ENCODE results near the gene SERPINA12. TPM values are rescaled to one million over a fixed set of nuclear protein-coding genes. Genes with fewer than 3 reads are reported as not detected.

SERPINA12 gene
- total RNA-seq, 1 experiment from 2014 or later, result not detected

DNA sequence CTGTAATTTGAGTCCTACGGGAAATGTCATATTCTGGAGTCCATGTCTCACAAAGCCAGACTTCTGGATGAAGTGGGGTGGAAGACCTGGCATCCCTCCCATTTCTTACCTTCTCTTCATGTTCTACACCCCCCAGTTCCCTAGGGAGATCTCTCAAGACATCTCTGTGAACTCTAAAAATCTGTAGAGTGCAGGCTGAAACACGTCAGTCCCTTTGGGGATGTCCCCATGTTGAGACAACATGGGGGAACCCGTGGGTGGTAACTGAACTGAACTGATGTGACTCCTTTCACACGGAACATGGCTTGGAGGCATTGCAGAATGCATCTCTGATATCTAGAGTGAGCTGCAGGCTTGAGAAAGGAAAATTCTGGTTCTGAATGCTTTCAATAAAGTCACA, 15.2 kb downstream of the SERPINA12 start (continued):
- TF ChIP-seq, protein P1, sequence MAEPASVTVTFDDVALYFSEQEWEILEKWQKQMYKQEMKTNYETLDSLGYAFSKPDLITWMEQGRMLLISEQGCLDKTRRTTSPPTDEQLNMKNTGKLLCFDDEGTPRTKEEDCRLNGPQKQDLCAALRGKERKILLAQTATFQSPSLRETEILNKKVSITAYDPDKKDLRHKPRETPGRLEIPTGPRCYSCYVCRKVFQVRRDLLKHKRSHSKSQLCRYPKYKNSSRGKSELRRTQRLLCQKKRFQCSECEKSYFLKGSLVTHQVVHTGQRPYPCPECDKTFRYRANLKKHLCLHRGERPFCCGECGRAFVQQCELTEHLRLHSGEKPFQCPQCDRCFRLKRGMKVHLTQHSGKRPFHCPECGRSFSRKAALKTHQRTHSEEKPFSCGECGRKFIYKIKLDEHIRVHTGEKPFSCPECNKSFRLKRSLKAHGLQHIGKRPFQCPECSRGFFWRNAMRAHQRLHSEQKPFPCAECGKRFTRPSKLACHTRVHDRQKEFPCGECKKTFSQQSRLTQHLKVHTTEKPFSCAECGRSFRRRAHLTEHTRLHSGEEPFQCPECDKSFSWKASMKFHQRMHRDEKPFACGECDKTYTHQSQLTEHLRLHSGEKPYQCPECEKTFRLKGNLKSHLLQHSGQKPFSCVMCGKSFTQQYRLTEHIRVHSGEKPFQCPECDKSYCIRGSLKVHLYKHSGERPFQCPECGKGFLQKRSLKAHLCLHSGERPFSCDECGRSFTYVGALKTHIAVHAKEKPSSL (CRISPR knock-in tag; conservative IDR thresholded peaks at IDR 0.05), result no peak
- no peak for TF ChIP-seq GRHL2 (CRISPR knock-in tag; IDR thresholded peaks at IDR 0.05; ENCODE audit: insufficient replicate concordance, severe bottlenecking)
- TF ChIP-seq, protein P2, sequence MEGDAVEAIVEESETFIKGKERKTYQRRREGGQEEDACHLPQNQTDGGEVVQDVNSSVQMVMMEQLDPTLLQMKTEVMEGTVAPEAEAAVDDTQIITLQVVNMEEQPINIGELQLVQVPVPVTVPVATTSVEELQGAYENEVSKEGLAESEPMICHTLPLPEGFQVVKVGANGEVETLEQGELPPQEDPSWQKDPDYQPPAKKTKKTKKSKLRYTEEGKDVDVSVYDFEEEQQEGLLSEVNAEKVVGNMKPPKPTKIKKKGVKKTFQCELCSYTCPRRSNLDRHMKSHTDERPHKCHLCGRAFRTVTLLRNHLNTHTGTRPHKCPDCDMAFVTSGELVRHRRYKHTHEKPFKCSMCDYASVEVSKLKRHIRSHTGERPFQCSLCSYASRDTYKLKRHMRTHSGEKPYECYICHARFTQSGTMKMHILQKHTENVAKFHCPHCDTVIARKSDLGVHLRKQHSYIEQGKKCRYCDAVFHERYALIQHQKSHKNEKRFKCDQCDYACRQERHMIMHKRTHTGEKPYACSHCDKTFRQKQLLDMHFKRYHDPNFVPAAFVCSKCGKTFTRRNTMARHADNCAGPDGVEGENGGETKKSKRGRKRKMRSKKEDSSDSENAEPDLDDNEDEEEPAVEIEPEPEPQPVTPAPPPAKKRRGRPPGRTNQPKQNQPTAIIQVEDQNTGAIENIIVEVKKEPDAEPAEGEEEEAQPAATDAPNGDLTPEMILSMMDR (IDR thresholded peaks at IDR 0.05), result no peak
- no peak for TF ChIP-seq OVOL2 (CRISPR knock-in tag; IDR thresholded peaks at IDR 0.05; ENCODE audit: borderline replicate concordance)
- TF ChIP-seq, protein P3, sequence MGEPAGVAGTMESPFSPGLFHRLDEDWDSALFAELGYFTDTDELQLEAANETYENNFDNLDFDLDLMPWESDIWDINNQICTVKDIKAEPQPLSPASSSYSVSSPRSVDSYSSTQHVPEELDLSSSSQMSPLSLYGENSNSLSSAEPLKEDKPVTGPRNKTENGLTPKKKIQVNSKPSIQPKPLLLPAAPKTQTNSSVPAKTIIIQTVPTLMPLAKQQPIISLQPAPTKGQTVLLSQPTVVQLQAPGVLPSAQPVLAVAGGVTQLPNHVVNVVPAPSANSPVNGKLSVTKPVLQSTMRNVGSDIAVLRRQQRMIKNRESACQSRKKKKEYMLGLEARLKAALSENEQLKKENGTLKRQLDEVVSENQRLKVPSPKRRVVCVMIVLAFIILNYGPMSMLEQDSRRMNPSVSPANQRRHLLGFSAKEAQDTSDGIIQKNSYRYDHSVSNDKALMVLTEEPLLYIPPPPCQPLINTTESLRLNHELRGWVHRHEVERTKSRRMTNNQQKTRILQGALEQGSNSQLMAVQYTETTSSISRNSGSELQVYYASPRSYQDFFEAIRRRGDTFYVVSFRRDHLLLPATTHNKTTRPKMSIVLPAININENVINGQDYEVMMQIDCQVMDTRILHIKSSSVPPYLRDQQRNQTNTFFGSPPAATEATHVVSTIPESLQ (CRISPR knock-in tag; IDR thresholded peaks at IDR 0.05), result no peak
- TF ChIP-seq KAT7 (CRISPR knock-in tag; IDR thresholded peaks at IDR 0.05; ENCODE audit: borderline replicate concordance), result no peak
- TF ChIP-seq TEAD1 (CRISPR knock-in tag; IDR thresholded peaks at IDR 0.05), result no peak

DNA sequence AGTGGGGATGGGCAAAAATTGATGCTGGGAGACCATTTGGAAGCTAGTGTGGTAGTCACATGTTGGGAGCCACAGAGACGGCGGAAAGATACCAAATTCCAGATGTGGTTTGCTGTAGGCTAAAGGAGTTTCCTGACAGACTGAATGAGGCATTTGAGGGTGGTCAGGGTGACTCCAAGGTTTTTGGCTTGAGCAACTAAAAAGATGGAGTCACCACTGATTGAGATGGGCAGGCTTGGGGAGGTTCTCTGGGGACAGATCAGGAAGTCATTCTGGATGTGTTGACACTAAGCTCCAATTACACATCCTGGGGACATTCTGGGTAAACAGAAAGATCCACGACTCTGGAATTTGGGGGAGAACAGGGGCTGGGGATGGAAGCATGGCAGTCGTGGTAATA, 17.8 kb downstream of the SERPINA12 start:
- ChIA-PET CTCF (interaction anchor here (0.9 to 1.2 kb wide), 2 partner anchors 58 to 68 kb away, joined by 3 to 8 read pairs; no protein-coding TSS in a partner anchor), POLR2A (no interaction called here)
- no peak for ATAC-seq
- DNase-seq (ENCODE audit: low spot score), result no peak
- Mint-ChIP-seq H3K4me3 (no peak overlapping the region), H3K27ac (no peak overlapping the region), H3K9me3 (no peaks in the 10 kb centered on the region), H3K27me3 (ENCODE audit: low read depth) (no peaks in the 10 kb centered on the region; the same call in 1 of the 2 replicates), H3K4me1 (peaks cover 10% of the 10 kb centered on the region), H3K36me3 (no peaks in the 10 kb centered on the region)
- no peak for TF ChIP-seq ATF1 (CRISPR knock-in tag; IDR thresholded peaks at IDR 0.05)
- TF ChIP-seq, protein P4, sequence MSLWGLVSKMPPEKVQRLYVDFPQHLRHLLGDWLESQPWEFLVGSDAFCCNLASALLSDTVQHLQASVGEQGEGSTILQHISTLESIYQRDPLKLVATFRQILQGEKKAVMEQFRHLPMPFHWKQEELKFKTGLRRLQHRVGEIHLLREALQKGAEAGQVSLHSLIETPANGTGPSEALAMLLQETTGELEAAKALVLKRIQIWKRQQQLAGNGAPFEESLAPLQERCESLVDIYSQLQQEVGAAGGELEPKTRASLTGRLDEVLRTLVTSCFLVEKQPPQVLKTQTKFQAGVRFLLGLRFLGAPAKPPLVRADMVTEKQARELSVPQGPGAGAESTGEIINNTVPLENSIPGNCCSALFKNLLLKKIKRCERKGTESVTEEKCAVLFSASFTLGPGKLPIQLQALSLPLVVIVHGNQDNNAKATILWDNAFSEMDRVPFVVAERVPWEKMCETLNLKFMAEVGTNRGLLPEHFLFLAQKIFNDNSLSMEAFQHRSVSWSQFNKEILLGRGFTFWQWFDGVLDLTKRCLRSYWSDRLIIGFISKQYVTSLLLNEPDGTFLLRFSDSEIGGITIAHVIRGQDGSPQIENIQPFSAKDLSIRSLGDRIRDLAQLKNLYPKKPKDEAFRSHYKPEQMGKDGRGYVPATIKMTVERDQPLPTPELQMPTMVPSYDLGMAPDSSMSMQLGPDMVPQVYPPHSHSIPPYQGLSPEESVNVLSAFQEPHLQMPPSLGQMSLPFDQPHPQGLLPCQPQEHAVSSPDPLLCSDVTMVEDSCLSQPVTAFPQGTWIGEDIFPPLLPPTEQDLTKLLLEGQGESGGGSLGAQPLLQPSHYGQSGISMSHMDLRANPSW (CRISPR knock-in tag; conservative IDR thresholded peaks at IDR 0.05; ENCODE audit: low read depth), result no peak
- no peak for TF ChIP-seq ELF4 (CRISPR knock-in tag; IDR thresholded peaks at IDR 0.05; ENCODE audit: low read depth)
- no peak for TF ChIP-seq EMX1 (CRISPR knock-in tag; IDR thresholded peaks at IDR 0.05)
- TF ChIP-seq, protein P2 (IDR thresholded peaks at IDR 0.05), result no peak

DNA sequence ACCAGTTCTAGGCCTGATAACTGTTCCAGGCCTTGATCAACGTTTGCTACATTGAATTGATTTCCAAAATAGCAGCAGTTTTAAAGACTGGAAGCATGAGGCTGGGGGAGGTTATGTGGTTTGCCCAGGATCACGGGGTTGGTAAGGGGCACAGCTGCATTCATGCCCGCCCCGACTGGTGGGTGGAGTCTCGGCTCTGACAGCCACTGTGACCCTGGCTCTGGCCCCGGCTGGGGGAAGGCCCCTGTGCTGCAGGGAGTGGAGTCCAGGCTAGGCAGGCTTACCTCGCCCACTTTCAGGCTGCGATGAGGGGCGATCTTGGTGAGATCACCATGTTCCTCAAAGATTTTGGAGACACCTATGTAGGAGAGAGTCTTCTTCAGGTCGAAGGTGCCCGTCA, 19.9 kb downstream of the SERPINA12 start:
- Mint-ChIP-seq H3K9me3 (no peaks in the 10 kb centered on the region), H3K27ac (no peak overlapping the region), H3K27me3 (ENCODE audit: low read depth) (no peaks in the 10 kb centered on the region; the same call in 1 of the 2 replicates), H3K36me3 (no peaks in the 10 kb centered on the region), H3K4me3 (no peak overlapping the region), H3K4me1 (peaks cover 19% of the 10 kb centered on the region)
- ChIA-PET CTCF (no interaction called here), POLR2A (no interaction called here)
- ATAC-seq, result no peak
- no peak for DNase-seq (ENCODE audit: low spot score)
- TF ChIP-seq, protein P5, sequence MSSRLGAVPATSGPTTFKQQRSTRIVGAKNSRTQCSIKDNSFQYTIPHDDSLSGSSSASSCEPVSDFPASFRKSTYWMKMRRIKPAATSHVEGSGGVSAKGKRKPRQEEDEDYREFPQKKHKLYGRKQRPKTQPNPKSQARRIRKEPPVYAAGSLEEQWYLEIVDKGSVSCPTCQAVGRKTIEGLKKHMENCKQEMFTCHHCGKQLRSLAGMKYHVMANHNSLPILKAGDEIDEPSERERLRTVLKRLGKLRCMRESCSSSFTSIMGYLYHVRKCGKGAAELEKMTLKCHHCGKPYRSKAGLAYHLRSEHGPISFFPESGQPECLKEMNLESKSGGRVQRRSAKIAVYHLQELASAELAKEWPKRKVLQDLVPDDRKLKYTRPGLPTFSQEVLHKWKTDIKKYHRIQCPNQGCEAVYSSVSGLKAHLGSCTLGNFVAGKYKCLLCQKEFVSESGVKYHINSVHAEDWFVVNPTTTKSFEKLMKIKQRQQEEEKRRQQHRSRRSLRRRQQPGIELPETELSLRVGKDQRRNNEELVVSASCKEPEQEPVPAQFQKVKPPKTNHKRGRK (CRISPR knock-in tag; IDR thresholded peaks at IDR 0.05; ENCODE audit: borderline replicate concordance), result no peak
- TF ChIP-seq, protein P1 (CRISPR knock-in tag; conservative IDR thresholded peaks at IDR 0.05), result no peak
- TF ChIP-seq FOXJ3 (CRISPR knock-in tag; IDR thresholded peaks at IDR 0.05; ENCODE audit: borderline replicate concordance) (no peak), ZNF219 (CRISPR knock-in tag; IDR thresholded peaks at IDR 0.05; ENCODE audit: borderline replicate concordance) (no peak), ZNF121 (CRISPR knock-in tag; IDR thresholded peaks at IDR 0.05) (no peak), CBFB (CRISPR knock-in tag; IDR thresholded peaks at IDR 0.05; ENCODE audit: low read depth) (no peak)
- TF ChIP-seq, protein P6, sequence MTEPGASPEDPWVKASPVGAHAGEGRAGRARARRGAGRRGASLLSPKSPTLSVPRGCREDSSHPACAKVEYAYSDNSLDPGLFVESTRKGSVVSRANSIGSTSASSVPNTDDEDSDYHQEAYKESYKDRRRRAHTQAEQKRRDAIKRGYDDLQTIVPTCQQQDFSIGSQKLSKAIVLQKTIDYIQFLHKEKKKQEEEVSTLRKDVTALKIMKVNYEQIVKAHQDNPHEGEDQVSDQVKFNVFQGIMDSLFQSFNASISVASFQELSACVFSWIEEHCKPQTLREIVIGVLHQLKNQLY (CRISPR knock-in tag; IDR thresholded peaks at IDR 0.05), result no peak
